Measurements from ENCODE around the gene SRC.

The SRC gene

DNA sequence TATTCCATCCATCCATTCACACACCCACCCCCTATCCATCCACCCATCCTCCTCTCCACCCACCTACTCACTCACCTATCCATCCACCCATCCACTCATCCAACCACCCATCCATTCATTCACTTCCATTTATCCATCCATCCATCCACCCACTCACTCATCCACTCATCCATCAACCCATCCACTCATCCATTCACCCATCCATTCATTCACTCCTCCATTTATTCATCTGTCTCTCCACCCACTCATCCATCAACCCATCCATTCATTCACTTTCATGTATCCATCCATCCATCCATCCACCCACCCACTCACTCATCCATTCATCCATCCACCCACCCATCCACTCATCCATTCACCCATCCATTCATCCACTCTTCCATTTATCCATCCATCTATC, 84.1 kb downstream of the SRC start:
- DNase-seq (ENCODE audit: low spot score) = no peak

DNA sequence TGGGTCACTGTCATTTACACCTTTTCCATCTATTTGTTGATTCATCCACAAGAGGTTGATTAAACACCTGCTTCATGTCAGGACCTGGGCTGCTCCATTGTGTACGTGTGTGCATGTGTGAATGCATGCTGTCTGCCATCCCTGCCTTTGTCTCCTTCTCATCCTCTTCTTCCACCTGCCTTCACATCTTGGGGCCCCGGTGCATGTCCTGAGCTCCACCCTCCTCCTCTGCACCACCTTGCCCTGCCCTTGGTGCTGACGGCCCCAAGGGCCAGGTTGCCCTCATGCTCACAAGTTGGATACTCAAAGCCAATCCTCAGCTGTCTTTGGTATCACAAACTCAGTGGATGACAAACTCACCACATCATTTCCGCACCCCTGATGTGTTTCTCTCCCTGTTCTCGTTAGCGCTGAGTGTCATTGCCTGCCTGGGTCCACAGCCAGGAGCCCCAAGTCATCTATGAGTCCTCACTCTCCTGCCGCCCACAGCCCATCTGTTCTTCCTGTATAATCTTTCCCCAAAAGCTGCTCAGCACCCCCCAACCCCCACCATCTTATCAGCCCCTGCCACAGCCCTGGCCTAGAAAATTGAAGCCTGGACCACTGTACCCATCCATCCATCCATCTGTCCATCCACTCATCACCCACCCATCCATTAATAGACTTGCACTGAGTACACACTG, 85.0 kb downstream of the SRC start:
- no peak for DNase-seq (ENCODE audit: low spot score)

DNA sequence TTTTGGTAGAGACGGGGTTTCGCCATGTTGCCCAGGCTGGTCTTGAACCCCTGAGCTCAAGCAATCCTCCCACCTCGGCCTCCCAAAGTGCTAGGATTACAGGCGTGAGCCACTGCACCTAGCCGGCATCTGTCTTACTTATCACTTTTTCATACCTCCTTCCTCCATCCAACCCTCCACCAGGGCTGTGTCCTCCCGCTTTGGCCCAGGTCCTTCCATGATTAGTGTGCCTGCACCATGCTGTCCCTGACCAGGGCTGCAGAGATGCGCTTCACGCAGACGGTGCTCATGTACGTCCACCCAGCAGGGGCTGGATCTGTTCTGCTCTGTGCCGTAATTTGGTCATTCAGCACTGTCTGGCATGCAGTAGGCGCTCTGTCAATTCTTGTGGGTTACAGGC, 85.8 kb downstream of the SRC start:
- no peak for DNase-seq (ENCODE audit: low spot score)

DNA sequence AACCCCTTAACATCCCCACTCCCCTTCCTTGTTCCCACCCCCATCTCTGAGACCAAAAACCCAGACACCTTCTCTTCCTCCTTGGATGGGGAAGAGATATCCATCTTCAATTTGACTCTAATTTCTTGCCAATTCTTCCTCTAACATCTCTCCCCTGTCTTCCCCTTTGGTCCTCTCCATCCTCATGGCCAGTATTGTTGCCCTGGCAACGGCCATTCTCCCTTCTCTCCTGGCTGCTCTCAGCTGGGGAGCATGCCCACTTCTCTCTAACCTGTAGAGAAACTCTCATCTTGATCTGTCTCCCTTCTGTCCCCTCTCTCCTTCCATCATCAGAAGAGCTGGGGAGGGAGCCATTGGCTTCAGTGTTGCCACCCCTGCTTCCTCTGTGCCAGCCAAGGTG, 86.7 kb downstream of the SRC start:
- DNase-seq (ENCODE audit: low spot score) = no peak

DNA sequence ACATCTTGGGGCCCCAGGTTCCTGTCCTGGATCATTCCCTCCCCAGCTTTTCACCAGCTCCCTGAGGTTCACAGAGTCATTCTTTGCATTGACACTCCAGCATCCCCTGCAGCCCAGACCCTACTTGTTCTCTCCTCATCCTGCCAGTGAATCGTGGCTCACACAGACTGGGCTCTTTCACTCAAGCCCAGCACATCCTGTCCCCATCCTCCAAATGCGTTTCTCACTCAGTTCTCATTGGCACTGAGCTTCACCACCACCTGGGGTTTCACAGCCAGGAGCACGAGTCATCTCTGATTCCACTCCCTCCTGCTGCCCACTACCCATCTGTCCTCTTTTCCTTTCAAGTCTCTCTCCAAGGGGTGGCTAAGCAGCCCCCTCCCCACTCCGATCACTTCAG, 89.7 kb downstream of the SRC start:
- DNase-seq (ENCODE audit: low spot score) = no peak

DNA sequence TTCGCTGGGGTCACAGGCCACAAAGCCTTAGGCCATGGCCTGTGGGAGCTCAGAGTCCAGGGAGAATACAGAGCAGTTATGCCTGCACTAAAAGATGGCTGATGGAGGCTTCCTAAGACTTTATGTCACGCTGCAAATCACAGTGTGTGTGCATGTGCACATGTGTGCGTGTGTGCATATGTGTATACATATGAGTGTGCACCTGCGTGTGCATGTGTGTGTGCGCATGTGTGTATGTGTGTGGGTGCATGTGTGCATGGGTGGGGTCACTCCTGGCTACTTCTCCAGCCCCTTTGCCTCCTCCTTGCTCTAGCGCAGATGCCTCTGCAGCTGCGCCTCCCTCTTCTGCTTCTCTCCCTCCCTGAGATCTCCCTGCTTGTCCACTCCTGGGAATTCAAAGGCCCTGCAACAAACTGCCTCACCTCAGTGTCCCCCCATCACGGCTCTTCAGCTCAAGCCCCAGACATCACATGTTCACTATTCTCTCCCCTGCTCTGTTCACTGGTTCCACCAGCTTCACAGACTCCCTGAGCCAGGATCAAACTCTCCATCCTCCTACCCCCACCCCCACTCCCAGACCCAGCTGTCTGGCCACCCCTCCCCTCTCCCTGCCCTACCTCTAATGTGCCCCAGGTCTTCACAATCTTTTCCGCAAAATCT, 90.7 kb downstream of the SRC start:
- no peak for DNase-seq (ENCODE audit: low spot score)

DNA sequence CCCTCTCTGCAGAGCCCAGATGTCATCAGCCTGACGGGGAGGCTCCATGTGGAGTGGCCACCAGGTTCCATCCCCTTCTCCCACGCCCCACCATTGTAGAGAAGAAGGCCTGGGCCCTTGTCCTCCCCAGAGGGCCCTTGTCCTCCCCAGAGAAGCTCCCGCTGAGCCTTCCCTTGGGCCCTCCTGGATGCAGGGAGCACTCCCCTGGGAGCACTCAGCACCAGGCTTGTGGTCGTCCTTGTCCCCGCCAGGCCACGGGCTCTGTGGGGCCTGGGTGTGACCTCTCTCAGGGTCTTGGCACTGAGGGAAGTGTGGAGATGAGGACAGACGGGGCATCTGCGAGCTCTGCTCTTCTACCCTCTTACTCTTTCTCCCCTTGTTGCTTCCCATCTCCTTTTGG, 91.7 kb downstream of the SRC start:
- no peak for DNase-seq (ENCODE audit: low spot score)

DNA sequence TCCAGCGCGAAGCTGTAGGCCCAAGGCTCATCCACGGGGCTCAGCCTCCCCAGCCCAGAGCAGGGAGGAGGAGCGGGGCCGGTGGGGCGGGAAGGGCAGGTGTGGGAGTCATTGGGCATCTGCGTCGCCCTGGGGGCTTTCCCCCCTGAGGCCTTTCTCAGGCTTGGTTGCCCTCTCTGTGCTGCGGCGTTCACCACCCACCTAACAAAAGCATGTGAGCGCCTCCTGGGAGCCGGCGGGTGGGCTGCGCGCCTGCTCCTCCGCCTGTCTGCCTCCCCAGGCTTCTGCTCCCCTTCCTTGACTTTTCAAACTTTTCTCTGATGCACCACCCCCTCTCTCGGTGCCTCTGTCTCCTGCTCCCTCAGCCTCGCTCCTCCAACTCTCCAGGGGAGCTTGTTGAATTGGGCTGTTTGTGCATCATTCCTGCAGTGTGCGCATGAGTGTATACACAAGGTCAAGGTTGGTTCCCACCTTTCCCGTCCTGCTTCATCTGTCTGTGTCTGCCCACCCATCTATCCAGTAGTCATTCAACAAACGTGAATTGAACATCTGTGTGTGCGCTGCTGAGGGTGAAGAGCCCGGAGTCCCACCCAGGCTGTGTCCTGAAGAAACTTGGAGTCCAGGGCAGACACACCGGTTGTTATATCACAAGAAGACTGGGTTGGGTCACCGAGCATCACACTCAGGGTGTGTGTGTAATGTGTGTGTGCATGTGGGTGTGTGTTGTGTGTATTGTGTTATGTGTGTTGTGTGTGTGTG, 92.7 kb downstream of the SRC start:
- no peak for DNase-seq (ENCODE audit: low spot score)

DNA sequence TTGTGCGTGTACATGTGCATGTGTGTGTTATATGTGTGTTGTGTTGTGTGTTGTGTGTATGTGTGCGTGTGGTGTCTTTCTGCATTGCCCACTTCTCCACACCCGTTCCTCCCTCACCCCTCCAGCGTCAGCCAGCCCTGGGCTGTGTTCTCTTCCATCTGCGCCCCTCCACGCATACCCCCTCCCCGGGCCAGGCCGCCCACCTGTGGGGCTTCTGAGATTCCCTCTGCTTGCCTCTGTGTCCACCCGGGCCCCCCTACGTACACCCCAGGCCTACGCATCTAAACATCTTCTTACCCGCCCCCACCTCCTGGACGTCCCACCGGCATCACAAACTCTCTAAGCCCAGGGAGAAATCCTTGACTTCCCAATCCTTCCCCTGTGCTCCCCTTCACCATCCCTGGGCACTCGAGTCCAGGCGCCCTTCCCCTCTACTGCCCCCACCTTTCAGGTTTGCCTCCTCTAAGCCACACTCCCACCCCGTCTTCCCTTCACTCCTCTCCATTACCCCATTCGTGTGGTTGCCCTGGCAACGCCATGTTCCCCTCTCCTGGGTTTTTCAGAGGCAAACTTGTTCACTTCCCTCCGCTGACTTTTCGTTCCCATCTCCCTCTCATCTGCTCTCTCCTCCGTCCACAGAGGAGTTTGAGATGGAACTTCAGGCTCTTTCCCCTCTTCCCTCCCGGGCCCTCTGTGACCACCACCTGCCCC, 93.4 kb downstream of the SRC start:
- DNase-seq (ENCODE audit: low spot score) = no peak

DNA sequence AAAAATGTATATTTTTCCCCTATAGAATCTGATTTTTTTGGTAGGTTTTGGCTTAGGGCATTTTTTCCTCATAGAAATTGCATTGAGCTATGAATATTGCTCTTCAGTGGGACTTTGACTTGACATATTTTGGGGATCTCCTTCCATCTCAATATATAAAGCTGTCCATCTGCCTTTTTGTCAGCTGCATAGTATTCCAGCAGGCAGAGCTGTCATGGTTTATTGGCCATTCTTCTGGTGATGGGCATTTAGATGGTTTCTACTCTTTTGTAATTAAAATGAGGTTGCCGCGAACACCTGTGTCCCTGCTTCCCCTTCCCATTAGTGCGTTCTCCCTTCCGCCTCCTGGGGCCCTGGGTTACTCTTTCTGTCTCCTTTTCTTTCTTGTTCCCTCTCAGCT, 95.1 kb downstream of the SRC start:
- DNase-seq (ENCODE audit: low spot score) = no peak

DNA sequence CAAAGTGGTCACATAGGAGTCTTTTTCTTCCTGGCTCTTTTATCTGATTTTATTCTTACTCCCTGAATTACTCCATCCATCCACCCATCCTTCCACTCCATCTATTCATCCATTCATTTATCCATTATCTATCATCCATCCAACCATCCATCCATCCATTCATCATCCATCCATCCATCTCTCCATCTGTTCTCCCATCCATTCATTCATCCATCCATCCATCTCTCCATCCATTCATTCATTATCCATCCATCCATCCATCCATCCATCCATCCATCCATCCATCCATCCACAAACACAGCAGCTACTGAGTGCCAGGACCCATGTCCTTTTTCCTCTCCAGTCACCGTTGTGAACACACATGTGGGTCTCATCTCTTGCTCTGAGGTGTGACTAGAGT, 96.6 kb downstream of the SRC start:
- DNase-seq (ENCODE audit: low spot score) = no peak

DNA sequence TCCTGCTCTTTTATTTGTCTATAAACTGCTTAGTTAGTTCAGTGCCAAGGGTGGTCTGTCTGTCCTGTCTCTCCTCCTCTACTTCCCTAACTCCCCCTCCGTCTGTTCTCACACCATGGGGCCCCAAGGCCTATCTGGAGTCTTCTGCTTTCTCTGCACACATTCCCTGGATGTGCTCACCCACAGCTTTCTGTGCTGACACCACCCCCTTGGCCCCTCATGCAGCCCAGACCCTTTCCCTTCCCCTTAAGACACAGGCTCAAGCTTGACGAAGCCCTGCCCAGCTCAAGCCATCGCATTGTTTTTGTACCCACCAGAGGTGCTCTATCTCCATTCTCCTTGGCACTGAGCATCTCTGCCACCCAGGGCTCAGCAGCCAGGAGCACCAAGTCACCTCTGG, 97.0 kb downstream of the SRC start:
- DNase-seq (ENCODE audit: low spot score) = no peak

DNA sequence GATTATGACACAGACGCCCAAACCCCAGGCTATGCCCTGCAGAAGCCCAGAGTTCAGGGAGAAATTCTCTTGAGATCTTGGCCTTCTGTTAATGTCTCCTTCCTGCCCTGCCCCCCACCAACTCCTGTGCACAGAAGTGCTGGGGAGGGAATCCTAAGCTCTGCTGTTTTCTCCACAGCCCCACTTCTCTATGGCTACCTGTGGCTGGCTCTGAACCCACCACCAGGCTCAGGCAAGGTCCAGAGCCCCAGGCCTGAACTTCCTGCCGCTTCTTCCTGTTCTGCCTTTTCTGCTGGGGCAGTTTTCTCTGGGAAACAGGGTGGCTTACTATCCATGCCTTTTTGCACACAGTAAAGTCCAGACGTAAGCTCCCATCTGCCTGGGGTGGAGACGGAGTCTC, 97.7 kb downstream of the SRC start:
- no peak for DNase-seq (ENCODE audit: low spot score)

DNA sequence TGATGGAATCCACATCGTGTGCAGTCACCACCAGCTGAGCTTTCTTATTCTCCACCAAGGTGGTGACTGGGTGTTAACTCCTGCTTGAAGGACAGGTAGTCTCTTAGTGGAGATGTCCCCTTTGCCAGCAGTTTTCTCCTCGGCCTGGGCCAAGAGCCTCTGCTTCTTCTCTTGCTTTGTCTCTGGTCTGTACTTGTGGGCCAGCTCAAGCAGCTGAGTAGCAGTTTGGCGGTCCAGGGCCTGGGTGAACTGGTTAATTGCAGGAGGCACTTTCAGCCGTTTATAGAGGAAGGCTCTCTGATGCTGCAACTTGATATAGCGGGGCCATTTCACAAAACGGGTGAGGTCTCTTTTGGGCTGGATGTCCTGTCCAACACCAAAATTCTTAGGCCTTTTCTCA, 99.1 kb downstream of the SRC start:
- no peak for DNase-seq (ENCODE audit: low spot score)

DNA sequence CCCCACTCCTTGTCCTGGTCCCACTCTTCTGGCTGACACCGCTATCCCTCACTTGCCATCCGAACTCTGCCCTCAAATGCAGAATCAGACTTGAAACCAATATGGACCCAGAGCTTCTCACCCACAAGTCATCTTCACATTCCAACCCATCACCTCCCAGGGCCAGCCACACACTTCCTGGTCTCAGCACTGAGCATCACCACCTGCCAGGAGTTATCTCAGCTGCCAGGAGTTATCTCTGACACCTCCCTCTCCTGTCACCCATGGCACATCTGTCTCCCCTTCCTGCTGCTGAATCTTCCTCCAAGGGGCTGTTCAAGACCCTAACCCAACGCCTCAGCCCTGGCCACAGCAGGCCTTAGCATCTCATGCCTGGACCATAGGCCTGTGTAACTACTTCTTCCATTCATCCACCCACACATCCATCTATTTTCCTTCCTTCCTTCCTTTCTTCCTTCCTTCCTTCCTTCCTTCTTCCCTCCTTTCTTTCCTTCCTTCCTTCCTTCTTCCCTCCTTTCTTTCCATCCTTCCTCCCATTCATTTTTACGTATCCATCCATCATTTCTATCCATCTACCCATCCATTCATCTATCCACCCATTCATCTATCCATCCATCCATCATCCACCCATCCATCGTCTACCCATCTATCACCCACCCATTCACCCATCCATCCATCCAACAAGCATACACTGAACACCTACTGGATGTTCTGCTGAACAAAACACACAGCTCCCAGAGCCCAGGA, 100.5 kb downstream of the SRC start:
- DNase-seq (ENCODE audit: low spot score) = no peak

DNA sequence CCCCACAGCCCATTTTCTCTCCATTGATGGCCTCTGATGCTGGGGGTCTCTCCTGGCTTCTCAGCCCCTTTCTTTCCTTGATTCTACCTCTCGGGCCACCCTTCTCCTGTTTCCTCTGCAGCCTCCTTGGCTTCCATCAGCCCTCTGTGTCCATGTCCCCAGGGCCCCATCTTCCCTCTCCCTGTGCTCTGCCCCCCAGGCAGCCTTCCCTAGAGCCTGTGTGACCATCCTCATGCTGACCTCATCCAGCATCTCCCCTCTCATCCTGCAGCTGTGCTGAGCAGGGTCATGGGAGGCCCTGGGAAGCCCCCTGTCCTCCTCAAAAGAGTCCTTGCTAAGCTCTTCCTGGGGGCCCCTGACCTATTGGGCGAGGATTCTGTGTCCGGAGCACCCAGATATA, 101.7 kb downstream of the SRC start:
- no peak for DNase-seq (ENCODE audit: low spot score)

DNA sequence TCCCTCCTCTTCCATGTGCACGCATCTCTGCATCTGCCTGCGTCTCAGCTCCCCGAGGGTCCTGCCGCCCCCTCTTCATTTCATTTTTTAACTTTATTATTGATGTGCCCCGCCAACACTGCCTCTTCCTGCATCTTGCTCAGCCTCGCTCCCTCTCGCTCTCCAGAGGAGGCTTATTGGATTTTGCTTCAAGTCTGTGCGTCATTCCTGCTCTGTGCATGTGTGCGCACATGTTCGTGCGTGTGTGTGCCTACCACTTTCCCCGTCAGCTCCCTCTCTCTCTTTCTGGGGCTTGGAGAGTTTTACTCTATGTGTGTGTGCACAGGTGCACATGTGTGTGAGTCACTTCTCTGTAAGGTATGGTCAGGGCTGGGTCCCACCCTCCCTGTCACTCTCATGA, 103.3 kb downstream of the SRC start:
- no peak for DNase-seq (ENCODE audit: low spot score)

DNA sequence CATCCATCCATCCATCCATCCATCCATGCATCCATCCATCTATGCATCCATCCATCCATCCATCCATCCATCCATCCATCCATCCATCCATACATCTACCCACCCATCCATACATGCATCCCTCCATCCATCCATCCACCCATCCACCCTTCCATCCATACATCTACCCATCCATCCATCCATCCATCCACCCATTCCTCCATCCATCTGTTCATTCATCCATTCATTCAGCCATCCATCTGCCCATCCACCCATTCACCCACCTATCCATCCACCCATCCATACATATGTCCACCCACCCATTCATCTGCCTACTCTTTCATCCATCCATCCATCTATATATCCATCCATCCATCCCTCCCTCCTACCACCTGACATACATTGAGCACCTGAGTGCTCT, 104.4 kb downstream of the SRC start:
- DNase-seq (ENCODE audit: low spot score) = no peak

DNA sequence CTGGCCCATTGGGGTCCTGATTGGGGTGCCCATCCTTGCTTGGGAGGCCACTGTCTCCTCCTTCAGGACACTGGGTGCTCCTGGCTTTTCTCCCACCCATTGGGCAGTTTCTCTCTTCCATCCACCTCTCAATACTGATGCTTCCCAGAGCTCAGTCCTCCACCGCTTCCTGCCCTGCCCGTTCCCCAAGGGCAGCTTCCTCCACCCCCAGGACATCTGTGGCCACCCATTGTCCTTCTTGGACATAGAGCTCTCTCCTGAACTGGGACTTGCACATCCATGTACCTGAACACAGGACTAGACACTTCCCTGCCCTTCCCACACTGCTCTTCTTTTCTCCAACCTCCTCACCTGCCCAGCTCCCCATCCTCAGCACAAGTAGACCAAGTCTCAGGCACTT, 105.7 kb downstream of the SRC start:
- no peak for DNase-seq (ENCODE audit: low spot score)

DNA sequence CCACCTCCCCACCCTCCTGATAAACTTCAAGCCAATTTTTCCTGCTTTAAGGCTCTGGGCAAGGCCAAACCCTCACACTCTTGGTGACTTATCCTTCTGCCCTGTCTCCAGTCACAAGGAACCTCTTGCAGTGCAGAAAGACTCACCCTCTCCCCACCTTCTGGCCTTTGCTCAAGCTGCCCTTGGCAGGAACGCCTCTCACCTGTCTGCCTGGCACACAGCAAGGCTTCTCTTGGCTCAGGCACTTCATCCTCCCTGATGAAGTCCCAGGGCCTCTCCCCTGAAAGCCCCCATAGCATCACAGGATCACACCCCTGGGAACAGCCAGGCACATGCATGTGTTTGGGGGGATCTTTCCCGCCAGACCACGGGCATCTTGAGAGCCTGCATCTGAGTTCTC, 106.3 kb downstream of the SRC start:
- no peak for DNase-seq (ENCODE audit: low spot score)

DNA sequence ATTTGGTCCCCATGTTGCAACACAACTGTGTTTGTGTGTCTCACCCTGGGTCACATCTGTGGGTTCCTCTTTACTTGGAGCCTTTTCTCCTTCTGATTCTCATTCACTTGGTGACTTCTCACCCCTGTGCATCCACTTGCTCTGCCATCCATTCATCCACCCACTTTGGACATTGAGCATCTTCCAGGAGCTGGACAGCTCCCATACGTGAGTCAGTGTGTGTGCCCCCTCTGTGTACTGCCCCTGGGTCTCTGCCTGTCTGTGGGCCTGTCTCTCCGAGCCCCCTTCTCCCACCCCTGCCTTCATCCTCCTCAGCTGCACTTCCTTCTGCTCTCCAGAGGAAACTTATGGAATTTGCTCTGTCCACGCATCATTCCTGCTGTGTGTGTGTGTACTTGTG, 107.3 kb downstream of the SRC start:
- DNase-seq (ENCODE audit: low spot score) = no peak

DNA sequence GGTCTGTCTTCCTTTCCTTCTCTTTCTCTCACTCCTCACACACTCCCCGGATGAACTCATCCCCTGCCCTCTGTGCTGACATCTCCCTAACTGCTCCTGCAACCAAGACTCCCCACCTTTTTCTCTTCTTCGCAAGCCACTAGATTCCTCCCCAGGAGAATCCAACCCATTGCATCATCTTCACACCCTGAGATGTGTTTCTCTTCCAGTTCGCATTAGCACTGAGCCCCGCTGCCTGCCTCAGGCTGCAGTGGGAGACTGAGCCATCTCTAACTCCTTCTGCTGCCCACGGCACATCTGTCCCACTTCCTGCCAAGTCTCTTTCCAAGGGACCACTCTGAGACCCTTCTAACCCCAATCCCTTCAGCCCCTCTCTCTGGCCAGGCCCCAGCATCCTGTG, 107.9 kb downstream of the SRC start:
- DNase-seq (ENCODE audit: low spot score) = no peak

Measured in kidney capillary endothelial cell (primary cell).